ENCODE results near the gene CAST.

Gene CAST

DNA sequence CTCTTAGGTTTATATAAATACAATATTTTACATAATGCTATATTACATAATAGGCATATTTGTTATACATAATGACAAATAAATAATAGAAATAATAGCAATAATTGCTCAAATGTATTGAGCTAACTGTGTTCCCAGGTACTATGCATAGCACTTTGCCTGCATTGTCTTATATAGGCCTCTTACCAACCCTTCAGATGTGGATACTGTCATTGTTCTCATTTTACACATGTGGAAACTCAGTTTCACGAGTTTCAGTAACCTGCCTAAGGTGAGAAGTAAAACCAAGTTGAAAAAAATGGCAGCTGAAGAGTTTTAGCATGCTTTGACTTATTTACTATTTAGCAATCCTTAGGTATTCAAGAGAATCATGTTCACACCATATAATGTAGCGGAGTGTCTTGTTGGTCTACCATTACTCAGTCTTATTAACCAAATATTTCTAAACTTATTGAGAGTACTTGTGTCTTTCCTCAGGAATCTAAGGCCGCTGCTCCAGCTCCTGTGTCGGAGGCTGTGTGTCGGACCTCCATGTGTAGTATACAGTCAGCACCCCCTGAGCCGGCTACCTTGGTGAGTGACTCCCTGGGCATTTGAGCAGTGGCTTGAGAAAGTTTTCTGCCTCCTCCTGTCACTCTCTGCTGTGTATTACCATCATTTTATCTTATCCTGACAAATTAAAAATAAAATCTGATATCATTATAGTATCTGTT is 88.1 kb downstream of the CAST start:
- Mint-ChIP-seq H3K4me1 (peaks cover 17% of the 10 kb centered on the region), H3K27ac (no peak overlapping the region), H3K4me3 (no peak overlapping the region), H3K9me3 (no peaks in the 10 kb centered on the region), H3K27me3 (no peaks in the 10 kb centered on the region), H3K36me3 (ENCODE audit: low read depth) (peaks cover 24% of the 10 kb centered on the region)
- no peak for ATAC-seq
- DNase-seq: no peak

DNA sequence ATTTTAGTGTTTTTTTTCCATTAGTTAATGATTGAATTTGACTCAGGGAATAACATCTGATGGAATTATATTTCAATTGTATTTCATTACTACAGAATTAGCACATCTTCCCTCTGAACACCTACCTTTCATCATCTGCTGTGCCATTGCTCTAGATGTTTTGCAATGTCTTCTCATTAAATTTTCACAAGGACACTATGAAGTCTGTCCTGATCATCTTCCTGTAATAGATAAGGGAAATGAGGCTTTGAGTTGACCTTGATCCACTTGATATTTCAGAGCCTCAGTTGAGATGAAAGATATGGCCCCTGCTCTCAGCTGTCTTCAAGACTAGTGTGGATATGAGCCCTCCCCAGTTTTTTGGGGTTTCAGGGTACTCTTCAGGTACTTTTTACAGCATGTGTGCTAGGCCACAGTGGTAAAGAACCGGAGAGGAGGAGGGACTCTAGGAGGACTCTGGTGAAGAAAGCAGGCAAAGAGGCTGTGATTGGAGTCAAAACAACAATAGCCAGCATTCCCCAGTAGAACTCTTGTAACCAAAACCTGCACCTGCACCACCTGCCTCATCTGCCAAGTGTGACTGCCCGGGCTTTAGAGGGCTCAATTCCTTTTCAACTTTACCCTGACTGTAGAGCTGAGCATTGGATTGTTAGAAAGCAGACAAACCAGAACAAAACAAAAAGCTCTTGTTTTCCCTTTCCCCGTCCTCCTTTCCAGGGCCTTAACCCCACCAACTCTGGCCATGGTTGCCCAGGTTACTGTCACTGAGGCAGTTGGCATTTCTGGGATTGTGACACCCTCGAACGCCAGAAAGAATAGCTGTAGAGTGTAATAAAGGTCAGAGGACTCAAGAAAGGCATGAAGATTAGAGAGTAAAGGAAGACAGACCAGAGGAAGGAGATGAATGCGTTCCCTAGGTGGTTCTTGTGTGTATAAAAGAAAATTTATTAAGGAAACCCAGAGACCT is 89.3 kb downstream of the CAST start:
- H3K9me3 Mint-ChIP-seq: no peaks in the 10 kb centered on the region
- ATAC-seq (no peak), DNase-seq (no peak)
- peaks cover 29% of the 10 kb centered on the region for H3K36me3 Mint-ChIP-seq (ENCODE audit: low read depth)
- peak overlapping the region; percentile 30 for H3K27ac Mint-ChIP-seq
- no peaks in the 10 kb centered on the region for H3K27me3 Mint-ChIP-seq
- H3K4me3 Mint-ChIP-seq: no peak overlapping the region
- peaks cover 7% of the 10 kb centered on the region for H3K4me1 Mint-ChIP-seq

DNA sequence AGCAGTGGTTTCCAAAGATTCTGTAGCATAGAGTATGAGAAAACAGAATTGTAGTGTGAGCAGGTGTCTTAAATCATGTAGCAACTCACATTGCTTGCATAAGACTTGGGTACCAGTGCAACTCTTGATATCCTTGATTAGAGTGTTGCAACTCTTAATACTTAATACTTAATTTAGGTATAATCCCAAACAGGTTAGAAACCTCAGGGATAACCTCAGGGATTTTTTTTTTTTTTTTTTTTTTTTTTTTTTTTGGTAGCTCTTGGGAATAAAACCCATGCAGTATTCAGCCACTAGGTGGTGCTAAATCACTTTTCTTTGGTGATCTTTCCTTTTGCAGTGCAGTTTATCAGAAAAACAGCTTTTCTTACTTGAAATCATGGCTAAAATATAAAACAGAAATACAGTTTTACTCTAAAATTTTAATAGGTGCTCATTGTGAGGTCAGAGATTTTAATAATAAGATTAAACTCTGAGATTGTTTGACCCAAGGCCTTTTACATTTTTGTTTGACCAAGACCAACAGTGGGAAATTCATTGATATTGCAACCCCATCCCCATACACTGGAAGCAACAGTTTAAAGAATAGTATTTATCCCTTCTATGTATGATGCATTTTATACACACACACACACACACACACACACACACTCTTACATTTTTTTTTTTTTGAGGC is 90.3 kb downstream of the CAST start:
- Mint-ChIP-seq H3K27me3 (no peaks in the 10 kb centered on the region), H3K9me3 (no peaks in the 10 kb centered on the region), H3K4me3 (no peak overlapping the region), H3K36me3 (ENCODE audit: low read depth) (peaks cover 30% of the 10 kb centered on the region), H3K27ac (no peak overlapping the region), H3K4me1 (peaks cover 7% of the 10 kb centered on the region)
- ATAC-seq: no peak
- DNase-seq: peak; percentile 22

GRCh38 chr5:96753017-96753397 is 90.8 kb downstream of the CAST start:
- H3K36me3 Mint-ChIP-seq (ENCODE audit: low read depth): peaks cover 30% of the 10 kb centered on the region
- H3K27me3 Mint-ChIP-seq: no peaks in the 10 kb centered on the region
- ATAC-seq (no peak), DNase-seq (no peak)
- no peaks in the 10 kb centered on the region for H3K9me3 Mint-ChIP-seq
- H3K4me3 Mint-ChIP-seq: no peak overlapping the region
- peaks cover 7% of the 10 kb centered on the region for H3K4me1 Mint-ChIP-seq
- H3K27ac Mint-ChIP-seq: no peak overlapping the region

GRCh38 chr5:96753848-96754247 is 91.7 kb downstream of the CAST start:
- ATAC-seq: no peak
- Mint-ChIP-seq H3K27me3 (no peaks in the 10 kb centered on the region), H3K36me3 (ENCODE audit: low read depth) (peaks cover 30% of the 10 kb centered on the region), H3K4me1 (peaks cover 7% of the 10 kb centered on the region), H3K4me3 (no peak overlapping the region), H3K9me3 (no peaks in the 10 kb centered on the region), H3K27ac (no peak overlapping the region)
- no peak for DNase-seq

GRCh38 chr5:96755851-96756250 is 93.7 kb downstream of the CAST start:
- peaks cover 6% of the 10 kb centered on the region for H3K4me1 Mint-ChIP-seq
- no peak overlapping the region for H3K27ac Mint-ChIP-seq

GRCh38 chr5:96756985-96757384 is 94.8 kb downstream of the CAST start:
- Mint-ChIP-seq H3K27ac (no peak overlapping the region), H3K36me3 (ENCODE audit: low read depth) (peaks cover 26% of the 10 kb centered on the region), H3K4me3 (no peak overlapping the region)

More at GRCh38 chr5:96755851-96756250, 93.7 kb downstream of the CAST start:
- no peaks in the 10 kb centered on the region for H3K27me3 Mint-ChIP-seq
- ATAC-seq: no peak
- H3K9me3 Mint-ChIP-seq: no peaks in the 10 kb centered on the region
- H3K36me3 Mint-ChIP-seq (ENCODE audit: low read depth): peaks cover 30% of the 10 kb centered on the region
- no peak overlapping the region for H3K4me3 Mint-ChIP-seq
- DNase-seq: no peak

GRCh38 chr5:96758621-96759020 is 96.4 kb downstream of the CAST start:
- no peak overlapping the region for H3K27ac Mint-ChIP-seq
- no peaks in the 10 kb centered on the region for H3K27me3 Mint-ChIP-seq
- H3K4me1 Mint-ChIP-seq: no peaks in the 10 kb centered on the region
- DNase-seq (no peak), ATAC-seq (no peak)
- H3K9me3 Mint-ChIP-seq: no peaks in the 10 kb centered on the region
- no peak overlapping the region for H3K4me3 Mint-ChIP-seq
- H3K36me3 Mint-ChIP-seq (ENCODE audit: low read depth): peaks cover 19% of the 10 kb centered on the region

More at GRCh38 chr5:96756985-96757384, 94.8 kb downstream of the CAST start:
- no peaks in the 10 kb centered on the region for H3K27me3 Mint-ChIP-seq
- no peaks in the 10 kb centered on the region for H3K4me1 Mint-ChIP-seq
- H3K9me3 Mint-ChIP-seq: no peaks in the 10 kb centered on the region
- no peak for DNase-seq
- peak; percentile 65 for ATAC-seq

DNA sequence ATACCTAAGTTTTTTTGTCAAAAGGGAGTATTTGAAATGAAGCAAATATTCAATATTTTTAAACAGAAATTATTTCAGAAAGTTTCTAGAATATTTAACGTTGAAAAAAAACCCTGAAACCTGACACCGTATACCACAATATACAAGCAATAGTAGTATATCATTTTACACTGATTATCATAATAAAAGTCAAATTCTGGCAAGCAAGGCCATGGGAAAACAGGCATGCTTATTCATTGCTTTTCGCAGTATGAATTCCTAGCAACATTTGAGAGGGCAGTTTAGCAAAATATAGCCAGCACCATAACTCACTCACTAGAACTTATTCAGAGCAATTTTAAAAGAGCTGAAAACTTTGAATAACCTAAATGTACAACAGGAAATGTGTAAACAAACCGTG is 99.4 kb downstream of the CAST start:
- Mint-ChIP-seq H3K27me3 (no peaks in the 10 kb centered on the region), H3K4me3 (no peak overlapping the region), H3K27ac (no peak overlapping the region), H3K9me3 (no peaks in the 10 kb centered on the region), H3K4me1 (no peaks in the 10 kb centered on the region), H3K36me3 (ENCODE audit: low read depth) (peaks cover 19% of the 10 kb centered on the region)
- ATAC-seq: no peak
- no peak for DNase-seq

GRCh38 chr5:96763026-96763425 is 100.8 kb downstream of the CAST start:
- no peak overlapping the region for H3K27ac Mint-ChIP-seq
- H3K4me1 Mint-ChIP-seq: no peaks in the 10 kb centered on the region
- no peaks in the 10 kb centered on the region for H3K9me3 Mint-ChIP-seq
- H3K36me3 Mint-ChIP-seq (ENCODE audit: low read depth): peaks cover 23% of the 10 kb centered on the region
- H3K27me3 Mint-ChIP-seq: no peaks in the 10 kb centered on the region
- no peak for DNase-seq
- ATAC-seq: no peak
- H3K4me3 Mint-ChIP-seq: no peak overlapping the region

DNA sequence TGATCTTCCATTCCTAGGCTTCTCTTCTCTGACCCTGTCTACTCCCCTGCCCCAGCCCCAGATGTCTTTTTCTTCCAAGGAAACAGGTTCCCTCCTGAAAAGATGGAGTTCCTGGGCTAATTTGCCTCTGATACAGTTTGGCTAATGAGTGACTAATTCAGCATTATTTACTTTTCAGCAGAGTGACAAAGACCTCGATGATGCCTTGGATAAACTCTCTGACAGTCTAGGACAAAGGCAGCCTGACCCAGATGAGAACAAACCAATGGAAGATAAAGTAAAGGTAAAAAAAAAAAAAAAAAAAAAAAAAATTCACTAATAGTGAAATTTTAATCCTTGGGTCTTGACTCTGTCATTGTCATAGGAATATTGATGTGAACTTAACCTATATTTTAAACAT is 102.9 kb downstream of the CAST start:
- Mint-ChIP-seq H3K36me3 (ENCODE audit: low read depth) (peaks cover 31% of the 10 kb centered on the region), H3K27me3 (no peaks in the 10 kb centered on the region), H3K4me3 (no peak overlapping the region), H3K4me1 (no peaks in the 10 kb centered on the region), H3K27ac (no peak overlapping the region), H3K9me3 (no peaks in the 10 kb centered on the region)
- ATAC-seq: no peak
- DNase-seq: no peak

- Mint-ChIP-seq H3K9me3 (no peaks in the 10 kb centered on the region), H3K27ac (peak overlapping the region; percentile 33), H3K27me3 (no peaks in the 10 kb centered on the region), H3K4me3 (no peak overlapping the region), H3K36me3 (ENCODE audit: low read depth) (peaks cover 51% of the 10 kb centered on the region), H3K4me1 (peaks cover 14% of the 10 kb centered on the region)
- DNase-seq: no peak
- no peak for ATAC-seq
These were observed 106.6 kb downstream of the CAST start for GRCh38 chr5:96768708-96769251.

DNA sequence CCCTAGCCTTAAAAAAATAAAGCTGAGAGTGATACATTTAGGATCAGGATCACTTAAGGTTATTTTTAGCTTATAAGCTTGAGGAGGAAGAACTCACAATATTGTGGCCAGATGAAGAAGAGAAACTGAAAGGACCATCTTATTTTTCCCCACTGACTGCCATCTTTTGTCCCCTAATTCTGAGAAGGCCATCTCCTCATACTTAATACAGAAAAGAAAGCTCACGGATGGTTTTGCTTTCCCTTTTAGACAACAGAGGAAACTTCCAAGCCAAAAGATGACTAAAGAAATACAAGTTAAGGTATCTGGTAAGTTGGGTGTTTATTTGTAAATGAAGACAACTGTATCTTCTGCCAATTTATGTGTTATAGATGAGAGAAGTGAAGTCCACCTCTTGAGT is 109.2 kb downstream of the CAST start:
- no peak for DNase-seq
- ATAC-seq: no peak
- Mint-ChIP-seq H3K27ac (peak overlapping the region; percentile 84), H3K4me1 (peaks cover 14% of the 10 kb centered on the region), H3K4me3 (no peak overlapping the region), H3K27me3 (no peaks in the 10 kb centered on the region), H3K9me3 (no peaks in the 10 kb centered on the region), H3K36me3 (ENCODE audit: low read depth) (peaks cover 61% of the 10 kb centered on the region)

DNA sequence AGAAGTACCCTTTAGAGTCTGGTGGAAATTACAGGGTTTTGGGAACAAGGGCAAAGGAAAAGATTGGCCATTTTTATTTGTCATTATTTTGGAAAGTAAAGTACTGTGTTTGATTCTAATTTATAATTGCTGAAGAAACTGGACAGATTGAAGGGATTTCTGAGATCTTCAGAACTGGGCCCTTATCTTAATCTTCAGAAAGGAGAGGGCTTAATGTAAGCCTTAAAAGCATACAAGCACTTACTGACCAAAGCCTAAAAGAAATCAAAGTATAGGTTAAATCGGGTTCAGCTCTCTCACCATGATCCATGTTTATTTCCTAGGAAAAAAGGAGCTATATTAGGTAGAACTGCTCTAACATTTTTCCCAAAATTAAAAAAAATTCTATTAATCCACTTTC is 109.9 kb downstream of the CAST start:
- DNase-seq (no peak), ATAC-seq (no peak)
- peaks cover 63% of the 10 kb centered on the region for H3K36me3 Mint-ChIP-seq (ENCODE audit: low read depth)
- peaks cover 14% of the 10 kb centered on the region for H3K4me1 Mint-ChIP-seq
- H3K27ac Mint-ChIP-seq: peak overlapping the region; percentile 73
- H3K4me3 Mint-ChIP-seq: no peak overlapping the region
- no peaks in the 10 kb centered on the region for H3K27me3 Mint-ChIP-seq
- H3K9me3 Mint-ChIP-seq: no peaks in the 10 kb centered on the region

Data from activated naive CD8-positive, alpha-beta T cell treated with anti-CD3 and anti-CD28 coated beads, Interleukin-2, amount 50 U/mL, for 24 hours (primary cell).